HUDEP-2 (cell line): ENCODE results near the gene DNPEP.
"Not testable (repeated sequence)": the region's sequence is repeated elsewhere in the genome, so short reads cannot be mapped to it uniquely, and the experiment has no call there.

ENCODE experiments used
- DNase-seq, 76 experiments: peaks; one replicate each; lab custom pipeline; 2025; ENCODE audit not compliant: unreplicated experiment in 76 of 76; lab: John Stamatoyannopoulos, UW

DNPEP gene

DNA sequence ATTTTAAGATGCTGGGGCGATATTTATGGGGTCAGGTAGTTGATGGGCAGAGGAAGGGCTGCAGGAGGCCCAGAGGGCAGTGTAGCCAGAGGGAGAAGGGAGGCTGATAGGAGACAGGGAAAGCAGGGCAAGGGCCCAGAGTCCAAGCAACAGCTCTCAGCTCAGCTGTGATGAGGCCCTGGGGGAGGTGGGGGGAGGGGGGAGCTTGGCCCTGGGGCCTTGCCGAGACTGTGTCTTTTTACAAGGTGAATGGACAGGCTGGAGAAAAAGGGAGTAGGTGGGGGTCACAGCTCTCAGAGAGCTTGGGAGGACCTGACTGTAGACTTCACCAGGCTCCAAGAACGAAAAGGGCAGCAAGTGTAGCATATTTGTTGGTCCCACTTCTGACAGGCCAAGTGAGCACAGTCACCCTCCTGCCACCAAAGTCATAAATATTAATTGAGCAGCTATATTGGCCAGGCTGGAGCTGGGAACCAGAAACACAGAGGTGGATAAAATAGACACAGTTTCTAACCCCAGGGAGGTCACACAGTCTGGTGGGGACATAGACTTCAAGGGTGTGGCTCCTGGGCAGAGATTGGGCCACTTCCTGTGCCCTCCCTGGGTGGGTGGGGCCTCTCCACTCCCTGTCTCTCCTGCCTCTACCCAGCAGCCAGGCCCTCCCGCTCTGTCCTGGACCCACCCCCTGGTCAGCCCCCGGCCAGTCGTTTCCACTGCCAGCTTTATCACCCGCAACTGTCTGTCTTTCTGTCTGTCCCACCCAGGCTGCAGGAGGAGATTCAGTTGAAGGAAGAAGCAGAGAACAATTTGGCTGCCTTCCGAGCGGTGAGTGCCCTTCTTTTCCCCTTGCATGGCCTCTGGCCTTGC lies 31.9 kb upstream of the DNPEP start:
- peak in 36 of 76 experiments; percentile 1 to 50 (median 15) for DNase-seq

DNA sequence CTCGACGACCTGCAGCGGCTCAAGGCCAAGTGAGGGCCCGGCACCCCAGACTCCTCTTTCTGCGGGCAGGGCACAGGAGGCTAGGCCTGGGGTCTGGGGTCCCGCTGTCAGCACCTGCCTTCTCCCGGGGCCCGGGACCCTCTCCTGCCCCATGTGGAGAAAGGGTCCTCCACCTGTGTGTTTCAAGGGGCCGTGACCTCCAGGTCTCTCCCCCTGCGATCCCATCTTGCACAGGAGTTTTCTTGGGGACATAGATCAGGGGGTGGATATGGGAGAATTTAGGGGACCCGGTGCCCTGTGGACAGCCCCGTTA lies 31.3 kb upstream of the DNPEP start:
- DNase-seq = no peak

DNA sequence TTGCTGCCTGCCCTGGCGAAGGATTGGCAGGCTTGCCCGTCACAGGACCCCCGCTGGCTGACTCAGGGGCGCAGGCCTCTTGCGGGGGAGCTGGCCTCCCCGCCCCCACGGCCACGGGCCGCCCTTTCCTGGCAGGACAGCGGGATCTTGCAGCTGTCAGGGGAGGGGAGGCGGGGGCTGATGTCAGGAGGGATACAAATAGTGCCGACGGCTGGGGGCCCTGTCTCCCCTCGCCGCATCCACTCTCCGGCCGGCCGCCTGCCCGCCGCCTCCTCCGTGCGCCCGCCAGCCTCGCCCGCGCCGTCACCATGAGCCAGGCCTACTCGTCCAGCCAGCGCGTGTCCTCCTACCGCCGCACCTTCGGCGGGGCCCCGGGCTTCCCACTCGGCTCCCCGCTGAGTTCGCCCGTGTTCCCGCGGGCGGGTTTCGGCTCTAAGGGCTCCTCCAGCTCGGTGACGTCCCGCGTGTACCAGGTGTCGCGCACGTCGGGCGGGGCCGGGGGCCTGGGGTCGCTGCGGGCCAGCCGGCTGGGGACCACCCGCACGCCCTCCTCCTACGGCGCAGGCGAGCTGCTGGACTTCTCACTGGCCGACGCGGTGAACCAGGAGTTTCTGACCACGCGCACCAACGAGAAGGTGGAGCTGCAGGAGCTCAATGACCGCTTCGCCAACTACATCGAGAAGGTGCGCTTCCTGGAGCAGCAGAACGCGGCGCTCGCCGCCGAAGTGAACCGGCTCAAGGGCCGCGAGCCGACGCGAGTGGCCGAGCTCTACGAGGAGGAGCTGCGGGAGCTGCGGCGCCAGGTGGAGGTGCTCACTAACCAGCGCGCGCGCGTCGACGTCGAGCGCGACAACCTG lies 30.7 kb upstream of the DNPEP start, which contains the start of gene DES:
DES (plus strand) TSS at position 223 of the 857 bp plus-strand sequence; CDS start at position 309, 86 bp downstream.
- no peak for DNase-seq

DNA sequence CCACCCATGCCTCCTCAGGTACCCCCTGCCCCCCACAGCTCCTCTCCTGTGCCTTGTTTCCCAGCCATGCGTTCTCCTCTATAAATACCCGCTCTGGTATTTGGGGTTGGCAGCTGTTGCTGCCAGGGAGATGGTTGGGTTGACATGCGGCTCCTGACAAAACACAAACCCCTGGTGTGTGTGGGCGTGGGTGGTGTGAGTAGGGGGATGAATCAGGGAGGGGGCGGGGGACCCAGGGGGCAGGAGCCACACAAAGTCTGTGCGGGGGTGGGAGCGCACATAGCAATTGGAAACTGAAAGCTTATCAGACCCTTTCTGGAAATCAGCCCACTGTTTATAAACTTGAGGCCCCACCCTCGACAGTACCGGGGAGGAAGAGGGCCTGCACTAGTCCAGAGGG lies 29.7 kb upstream of the DNPEP start:
- DNase-seq = no peak

DNA sequence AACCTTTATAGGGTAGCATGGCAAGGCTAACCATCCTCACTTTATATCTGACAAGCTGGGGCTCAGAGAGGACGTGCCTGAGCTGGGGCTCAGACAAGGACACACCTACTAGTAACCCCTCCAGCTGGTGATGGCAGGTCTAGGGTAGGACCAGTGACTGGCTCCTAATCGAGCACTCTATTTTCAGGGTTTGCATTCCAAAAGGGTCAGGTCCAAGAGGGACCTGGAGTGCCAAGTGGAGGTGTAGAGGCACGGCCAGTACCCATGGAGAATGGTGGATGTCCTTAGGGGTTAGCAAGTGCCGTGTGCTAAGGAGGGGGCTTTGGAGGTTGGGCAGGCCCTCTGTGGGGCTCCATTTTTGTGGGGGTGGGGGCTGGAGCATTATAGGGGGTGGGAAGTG lies 29.2 kb upstream of the DNPEP start:
- no peak for DNase-seq

DNA sequence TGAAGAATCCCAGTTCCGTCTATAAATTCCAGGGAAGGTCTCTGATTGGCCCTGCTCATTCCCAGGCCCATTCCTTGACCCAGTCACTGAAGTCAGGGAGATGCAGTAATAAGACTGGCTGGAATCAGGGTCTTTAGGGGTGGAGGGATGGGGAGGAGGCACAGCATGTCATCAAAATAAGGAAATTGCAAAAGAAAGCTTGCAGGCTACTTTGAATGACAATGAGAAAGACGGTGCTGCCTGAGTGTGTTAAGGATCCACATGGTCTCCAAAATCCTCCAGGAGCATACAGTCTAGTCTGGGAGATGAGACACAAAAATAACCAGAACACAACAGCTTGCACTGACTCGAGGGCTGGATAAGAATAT lies 28.5 kb upstream of the DNPEP start:
- no peak for DNase-seq

DNA sequence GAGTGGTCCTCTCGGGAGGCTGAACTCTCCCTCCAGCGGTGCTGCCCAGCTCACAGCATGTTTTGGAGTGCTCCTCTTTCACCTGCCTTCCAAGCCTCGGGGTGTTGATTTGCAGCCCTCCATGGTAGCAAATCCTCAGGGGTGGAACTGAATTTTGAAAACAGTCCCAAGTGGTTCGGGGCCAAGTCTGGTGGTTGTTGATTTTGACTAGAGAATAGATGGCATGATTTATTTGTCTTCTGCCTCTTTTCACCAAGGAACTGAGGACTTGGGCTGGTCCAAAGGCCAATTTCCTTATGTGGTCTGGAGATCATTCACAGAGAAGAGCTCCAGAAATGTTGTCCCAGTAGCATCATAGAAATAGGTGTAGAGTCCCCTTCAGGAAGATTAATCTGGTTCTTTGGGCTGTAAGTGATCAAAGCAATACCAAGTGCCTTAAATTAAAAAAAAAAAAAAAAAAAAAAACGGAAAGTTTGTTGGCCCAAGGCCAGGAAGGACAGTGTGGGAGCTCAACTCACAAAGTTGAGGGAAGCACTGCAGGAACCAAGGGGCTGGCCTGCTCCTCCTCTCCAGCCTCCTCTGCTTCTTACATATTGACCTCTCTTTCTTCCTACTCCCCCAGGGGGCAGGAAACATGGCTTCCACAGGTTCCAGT lies 28.0 kb upstream of the DNPEP start:
- DNase-seq = no peak

DNA sequence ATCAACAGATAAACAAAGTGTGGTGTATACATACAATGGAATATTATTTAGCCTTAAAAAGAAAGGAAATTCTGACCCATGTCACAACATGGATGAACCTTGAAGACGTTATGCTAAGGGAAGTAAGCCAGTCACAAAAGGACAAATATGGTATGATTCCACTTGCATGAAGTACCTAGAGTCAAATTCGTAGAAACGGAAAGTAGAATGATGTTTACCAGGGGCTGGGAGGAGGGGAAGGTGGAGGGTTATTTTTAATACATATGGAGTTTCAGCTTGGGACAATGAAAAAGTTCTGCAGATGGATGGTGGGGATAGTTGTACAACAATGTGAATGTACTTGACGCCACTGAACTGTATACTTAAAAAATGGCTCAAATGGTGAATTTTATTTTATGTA lies 27.1 kb upstream of the DNPEP start:
- no peak for DNase-seq

DNA sequence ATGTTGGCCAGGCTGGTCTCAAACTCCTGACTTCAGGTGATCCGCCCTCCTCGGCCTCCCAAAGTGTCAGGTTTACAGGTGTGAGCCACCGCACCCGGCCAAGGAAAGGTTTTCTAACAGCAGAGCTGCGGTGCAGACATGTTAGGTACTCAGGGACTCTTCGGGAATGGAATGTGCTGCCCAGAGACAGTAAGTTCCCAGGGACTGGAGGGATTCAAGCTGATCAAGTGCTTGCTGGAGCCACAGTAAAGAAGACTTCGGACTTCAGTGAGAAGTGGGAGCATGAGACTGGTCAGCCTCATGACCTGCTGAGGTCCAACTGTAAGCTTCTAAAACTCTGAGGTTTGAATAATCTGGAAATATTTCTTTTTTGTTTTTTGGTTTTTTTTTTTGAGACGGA lies 22.7 kb upstream of the DNPEP start:
- no peak for DNase-seq

DNA sequence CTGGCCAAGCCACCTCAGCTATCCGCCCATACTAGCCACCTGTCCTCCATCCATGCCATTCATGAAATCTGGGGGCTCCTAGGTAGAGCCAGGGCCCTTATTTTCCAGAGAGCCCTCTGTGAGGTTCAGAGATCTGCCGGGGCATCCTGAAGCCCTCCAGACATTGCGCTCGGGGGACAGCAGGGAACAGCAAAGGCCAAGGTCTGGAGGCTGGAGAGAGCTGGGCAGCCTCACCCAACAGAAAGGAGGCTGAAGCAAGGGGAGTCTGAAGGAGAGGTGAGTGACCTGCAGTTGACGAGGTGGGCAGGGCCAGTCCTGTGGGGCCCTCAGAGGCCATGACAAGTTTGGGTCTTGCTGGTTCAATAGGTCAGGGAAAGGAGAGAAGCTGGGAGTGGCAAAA lies 21.9 kb upstream of the DNPEP start:
- no peak for DNase-seq

DNA sequence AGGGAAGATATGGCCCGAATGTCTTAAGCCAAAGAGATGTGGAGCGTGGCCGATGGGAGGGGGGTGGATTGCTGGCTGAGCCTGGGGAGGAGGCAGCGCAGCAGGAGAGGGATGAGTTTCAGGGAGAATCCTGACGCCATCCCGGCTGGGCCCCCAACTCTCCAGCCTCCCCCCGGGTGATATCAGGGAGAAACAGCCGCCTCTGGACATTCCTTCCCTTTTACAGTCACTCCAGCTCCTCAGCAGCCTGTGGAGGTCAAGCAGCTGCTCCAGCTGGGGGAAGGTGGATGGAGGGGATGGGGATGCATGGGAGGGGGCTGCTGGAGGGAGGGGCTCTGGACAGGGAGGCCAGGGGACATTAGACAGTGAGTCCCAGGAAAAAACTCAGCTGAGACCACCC lies 20.9 kb upstream of the DNPEP start:
- no peak for DNase-seq

DNA sequence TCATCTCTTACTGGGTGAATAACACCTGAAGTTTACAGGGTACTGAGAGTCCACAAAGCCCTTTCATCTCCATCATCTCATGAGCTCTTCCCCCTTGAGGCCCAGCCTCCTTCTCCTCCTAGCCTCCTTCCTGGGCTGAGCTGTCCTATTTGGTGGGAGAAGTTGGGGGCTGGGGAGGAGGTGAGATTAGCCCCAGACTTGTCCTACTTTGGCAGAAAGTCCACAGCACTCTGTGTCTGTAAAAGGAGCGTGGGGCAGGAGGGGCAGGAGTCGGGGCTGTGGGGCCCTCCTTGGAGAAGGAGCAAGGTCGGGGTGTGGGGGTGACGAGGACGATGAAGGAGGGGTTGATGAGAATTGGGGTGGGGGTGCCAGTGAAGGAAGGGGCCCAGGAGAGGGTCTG lies 20.5 kb upstream of the DNPEP start:
- DNase-seq = no peak

DNA sequence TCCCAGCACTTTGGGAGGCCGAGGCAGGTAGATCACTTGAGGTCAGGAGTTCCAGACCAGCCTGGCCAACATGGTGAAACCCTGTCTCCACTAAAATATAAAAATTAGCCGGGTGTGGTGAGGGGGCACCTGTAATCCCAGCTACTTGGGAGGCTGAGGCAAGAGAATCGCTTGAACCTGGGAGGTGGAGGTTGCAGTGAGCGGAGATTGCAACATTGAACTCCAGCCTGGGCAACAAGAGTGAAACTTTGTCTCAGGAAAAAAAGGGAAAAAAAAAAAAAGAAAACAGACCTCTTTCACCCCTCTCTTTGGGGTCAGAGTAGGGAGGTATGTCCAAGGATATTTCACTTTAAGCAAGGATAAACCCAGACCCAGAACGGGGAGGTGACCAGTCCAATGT lies 19.6 kb upstream of the DNPEP start:
- not testable (repeated sequence) for DNase-seq

DNA sequence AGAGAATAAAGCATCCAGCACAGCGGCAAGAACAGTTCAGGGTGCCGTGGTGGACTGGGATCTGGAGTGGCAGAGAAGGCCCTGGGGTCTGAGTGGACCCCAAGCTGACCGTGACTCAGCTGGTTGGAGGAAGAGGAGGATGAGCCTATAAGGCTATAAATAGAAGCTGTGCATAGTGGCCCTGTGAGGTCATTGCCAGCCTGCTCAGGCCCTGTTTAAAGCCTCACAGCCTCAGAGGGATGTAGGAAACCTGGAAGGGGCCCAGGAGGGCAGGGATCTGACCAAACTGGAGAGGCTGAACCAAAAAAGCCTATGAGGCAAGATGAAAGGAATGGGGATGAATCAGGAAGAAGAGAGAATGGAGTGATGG lies 19.1 kb upstream of the DNPEP start:
- DNase-seq = no peak

DNA sequence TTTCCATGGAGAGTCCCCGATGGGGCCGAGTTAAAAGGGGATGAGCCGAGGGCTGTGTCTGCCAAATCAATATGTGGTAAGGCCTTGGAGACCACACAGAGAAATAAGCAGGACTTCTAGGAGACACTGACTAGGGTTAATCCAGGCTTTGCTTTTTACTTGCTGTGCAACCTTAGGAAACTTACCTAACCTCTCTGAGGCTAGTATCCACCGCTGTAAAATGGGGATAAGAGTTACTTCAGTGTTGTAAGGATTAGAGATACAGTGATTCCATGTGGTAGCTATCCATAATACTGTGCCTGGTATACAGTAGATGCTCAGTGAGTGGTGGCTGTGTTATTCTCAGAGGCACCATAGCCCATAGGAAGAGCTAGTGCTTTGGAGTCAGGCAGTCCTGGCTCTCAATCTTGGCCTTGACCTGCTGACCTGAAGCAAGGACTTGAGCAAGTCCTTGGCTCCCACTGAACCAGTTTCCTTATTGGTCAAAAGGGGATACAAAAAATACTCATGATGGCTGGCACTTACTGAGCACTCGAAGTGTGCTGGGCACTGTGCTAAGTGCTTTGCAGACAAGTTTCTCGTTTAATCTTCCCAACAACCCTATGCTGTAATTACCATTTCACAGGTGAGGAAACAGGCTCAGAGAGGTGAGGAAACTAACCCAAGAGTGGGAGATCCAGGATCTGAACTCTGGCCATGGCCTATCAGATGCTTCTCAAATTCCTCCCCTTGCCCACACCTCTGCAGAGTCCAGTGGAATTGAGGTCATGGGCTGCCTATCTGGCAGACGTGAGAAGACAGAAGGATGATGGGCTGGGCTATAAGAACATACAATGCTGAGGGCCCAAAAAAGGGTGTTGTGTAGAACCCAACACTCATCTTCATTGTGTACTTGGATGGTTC lies 18.5 kb upstream of the DNPEP start:
- no peak for DNase-seq

DNA sequence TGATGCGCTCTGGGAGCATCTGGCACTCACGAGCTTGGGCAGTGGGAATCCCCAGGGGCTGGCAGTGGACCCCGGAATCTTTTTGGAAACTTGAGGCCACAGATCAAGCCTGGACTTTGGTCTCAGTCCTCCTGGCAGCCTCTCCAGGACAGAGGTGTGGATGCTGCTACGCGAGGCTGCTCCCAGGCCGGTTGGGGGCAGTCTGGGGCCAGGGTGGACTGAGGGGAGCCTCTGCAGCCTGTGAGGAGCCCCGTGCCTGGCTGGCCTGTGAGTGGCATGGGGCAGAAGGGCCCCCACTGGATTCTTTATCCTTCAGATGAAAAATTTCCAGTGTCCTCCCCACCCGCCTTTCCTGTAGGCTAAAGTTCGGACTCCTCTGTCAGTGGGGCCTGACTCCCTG lies 17.7 kb upstream of the DNPEP start:
- DNase-seq = peak in 3 of 76 experiments; percentile 7 to 17 (median 10)

DNA sequence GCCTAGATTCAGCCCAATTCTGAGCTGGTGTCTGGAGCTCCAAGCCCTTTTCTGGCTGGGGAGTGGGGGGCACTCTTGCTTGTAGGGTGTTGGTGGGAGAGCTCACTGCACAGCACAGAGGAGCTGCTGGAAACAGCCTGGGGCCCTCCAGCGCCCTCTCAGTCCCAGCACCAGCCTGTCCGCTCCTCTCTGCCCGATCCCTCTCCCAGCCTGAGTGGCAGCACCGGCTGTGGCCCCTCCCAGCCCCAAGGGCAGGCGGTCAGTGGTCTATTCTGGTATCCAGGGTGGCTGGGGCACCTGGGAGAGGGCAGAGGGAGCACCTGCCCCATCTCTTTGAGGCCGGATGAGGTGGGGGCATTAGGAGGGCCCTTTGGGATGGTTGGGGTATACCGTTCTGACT lies 17.2 kb upstream of the DNPEP start:
- no peak for DNase-seq

DNA sequence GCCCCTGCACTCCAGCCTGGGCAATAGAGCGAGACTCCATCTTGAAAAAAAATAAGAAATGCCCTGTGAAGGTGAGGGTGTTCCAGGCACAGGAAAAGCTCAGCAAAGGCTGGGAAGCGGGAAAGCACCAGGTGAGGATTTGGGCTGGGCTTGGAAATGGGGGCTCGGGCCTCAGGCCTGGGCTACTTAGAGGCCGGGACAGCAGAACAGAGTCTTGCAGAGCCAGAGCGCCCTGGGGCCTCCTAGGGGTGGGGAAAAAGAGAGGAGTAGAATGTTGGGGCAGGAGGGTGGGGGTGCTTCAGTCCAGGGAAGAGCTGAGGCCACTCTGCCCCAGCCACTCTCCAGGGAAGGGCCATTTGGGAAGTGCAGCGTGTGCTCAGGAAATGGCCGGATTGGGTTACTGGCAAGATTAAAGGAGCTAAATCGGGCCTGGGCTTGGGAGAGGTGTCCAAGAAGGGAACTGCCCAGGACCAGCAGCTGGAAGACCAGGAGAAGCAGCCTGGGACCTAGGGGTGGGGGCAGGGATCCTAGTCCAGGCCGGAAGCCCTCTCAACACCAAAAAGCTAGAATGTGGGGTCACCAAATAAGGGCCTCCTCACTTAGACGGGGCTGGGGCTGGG lies 16.7 kb upstream of the DNPEP start:
- no peak for DNase-seq

DNA sequence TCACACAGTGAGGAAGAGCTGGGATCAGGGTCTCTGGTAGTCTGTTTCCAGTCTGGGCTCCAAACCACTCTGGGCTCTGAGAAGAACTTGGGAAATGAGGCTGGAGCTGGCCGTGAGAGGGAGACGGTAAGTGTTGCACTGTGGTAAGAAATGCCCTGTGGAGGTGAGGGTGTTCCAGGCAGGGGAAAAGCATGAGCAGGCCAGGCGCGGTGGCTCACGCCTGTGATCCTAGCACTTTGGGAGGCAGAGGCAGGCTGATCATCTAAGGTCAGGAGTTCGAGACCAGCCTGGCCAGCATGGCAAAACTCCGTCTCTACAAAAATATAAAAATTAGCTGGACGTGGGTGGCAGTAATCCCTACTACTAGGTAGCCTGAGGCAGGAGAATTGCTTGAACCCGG lies 16.1 kb upstream of the DNPEP start:
- no peak for DNase-seq
